Measurements from ENCODE around the gene ARL6IP5. TPM values are rescaled to one million over a fixed set of nuclear protein-coding genes. Genes with fewer than 3 reads are reported as not detected.

The ARL6IP5 gene
- total and polyA plus RNA-seq, 9 of the 15 experiments (the other 6 are each of a cell fraction or from before 2014, with no cell fraction given) = 10.3 to 54.0 (median 12.7) TPM

DNA sequence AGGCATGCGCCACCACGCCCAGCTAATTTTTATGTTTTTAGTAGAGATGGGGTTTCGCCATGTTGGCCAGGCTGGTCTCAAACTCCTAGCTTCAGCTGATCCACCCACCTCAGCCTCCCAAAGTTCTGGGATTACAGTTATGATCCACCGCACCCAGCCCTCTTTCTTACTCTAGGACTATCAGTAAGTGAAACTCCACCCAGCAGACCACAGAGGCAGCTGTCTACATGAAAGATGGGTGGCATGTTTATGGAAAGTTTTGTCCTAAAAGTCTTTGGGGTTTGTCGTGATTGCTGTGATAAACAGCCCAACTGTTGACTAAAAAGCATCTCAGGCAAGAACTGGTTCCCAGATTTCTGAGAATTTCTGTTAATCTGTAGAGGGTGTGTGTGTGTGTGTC is 10.9 kb downstream of the ARL6IP5 start (continued):
- TF ChIP-seq VEZF1 (CRISPR knock-in tag; IDR thresholded peaks at IDR 0.05) = 0 out of 2 replicates have a peak, but pooled peaks have one; percentile 34
- TF ChIP-seq, protein P1, sequence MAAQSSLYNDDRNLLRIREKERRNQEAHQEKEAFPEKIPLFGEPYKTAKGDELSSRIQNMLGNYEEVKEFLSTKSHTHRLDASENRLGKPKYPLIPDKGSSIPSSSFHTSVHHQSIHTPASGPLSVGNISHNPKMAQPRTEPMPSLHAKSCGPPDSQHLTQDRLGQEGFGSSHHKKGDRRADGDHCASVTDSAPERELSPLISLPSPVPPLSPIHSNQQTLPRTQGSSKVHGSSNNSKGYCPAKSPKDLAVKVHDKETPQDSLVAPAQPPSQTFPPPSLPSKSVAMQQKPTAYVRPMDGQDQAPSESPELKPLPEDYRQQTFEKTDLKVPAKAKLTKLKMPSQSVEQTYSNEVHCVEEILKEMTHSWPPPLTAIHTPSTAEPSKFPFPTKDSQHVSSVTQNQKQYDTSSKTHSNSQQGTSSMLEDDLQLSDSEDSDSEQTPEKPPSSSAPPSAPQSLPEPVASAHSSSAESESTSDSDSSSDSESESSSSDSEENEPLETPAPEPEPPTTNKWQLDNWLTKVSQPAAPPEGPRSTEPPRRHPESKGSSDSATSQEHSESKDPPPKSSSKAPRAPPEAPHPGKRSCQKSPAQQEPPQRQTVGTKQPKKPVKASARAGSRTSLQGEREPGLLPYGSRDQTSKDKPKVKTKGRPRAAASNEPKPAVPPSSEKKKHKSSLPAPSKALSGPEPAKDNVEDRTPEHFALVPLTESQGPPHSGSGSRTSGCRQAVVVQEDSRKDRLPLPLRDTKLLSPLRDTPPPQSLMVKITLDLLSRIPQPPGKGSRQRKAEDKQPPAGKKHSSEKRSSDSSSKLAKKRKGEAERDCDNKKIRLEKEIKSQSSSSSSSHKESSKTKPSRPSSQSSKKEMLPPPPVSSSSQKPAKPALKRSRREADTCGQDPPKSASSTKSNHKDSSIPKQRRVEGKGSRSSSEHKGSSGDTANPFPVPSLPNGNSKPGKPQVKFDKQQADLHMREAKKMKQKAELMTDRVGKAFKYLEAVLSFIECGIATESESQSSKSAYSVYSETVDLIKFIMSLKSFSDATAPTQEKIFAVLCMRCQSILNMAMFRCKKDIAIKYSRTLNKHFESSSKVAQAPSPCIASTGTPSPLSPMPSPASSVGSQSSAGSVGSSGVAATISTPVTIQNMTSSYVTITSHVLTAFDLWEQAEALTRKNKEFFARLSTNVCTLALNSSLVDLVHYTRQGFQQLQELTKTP (IDR thresholded peaks at IDR 0.05; ENCODE audit: low read depth in 1 of 2, partially characterized antibody in 2 of 2) = peak in 1 of 2 experiments; percentile 23
- TF ChIP-seq NR2C1 (IDR thresholded peaks at IDR 0.05) = no peak
- TF ChIP-seq NR2C1 (tag; IDR thresholded peaks at IDR 0.05) = no peak
- peak; percentile 67 for TF ChIP-seq FOXJ2 (tag; IDR thresholded peaks at IDR 0.05)
- TF ChIP-seq ARID1B (IDR thresholded peaks at IDR 0.05) = peak; percentile 68
- TF ChIP-seq TOE1 (IDR thresholded peaks at IDR 0.05; ENCODE audit: borderline replicate concordance) = no peak
- no peak for TF ChIP-seq TOE1 (CRISPR knock-in tag; IDR thresholded peaks at IDR 0.05; ENCODE audit: borderline replicate concordance, low read depth)
- TF ChIP-seq KDM1A (IDR thresholded peaks at IDR 0.05) = peak; percentile 86 to 94
- TF ChIP-seq SMARCA4 (IDR thresholded peaks at IDR 0.05) = peak; percentile 30; the same call in 1 of the 2 replicates
- TF ChIP-seq LCOR (CRISPR knock-in tag; IDR thresholded peaks at IDR 0.05) = peak; percentile 21; the same call in 1 of the 2 replicates
- TF ChIP-seq HMG20A (CRISPR knock-in tag; conservative IDR thresholded peaks at IDR 0.05) = peak; percentile 69; the same call in 1 of the 2 replicates
- peak; percentile 24; the same call in 1 of the 2 replicates for TF ChIP-seq EP300 (IDR thresholded peaks at IDR 0.05; ENCODE audit: low read length)
- TF ChIP-seq, protein P2, sequence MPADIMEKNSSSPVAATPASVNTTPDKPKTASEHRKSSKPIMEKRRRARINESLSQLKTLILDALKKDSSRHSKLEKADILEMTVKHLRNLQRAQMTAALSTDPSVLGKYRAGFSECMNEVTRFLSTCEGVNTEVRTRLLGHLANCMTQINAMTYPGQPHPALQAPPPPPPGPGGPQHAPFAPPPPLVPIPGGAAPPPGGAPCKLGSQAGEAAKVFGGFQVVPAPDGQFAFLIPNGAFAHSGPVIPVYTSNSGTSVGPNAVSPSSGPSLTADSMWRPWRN (IDR thresholded peaks at IDR 0.05; ENCODE audit: low read depth) = peak; percentile 62; the same call in 1 of the 2 replicates
- TF ChIP-seq CTBP1 (IDR thresholded peaks at IDR 0.05; ENCODE audit: borderline replicate concordance) = peak; percentile 66; the same call in 1 of the 2 replicates
- peak in 1 of 2 experiments; percentile 50; a peak in 2 of 4 replicates for TF ChIP-seq FOXA3 (CRISPR knock-in tag; conservative IDR thresholded peaks at IDR 0.05 in 1 of 2, IDR thresholded peaks at IDR 0.05 in 1 of 2)
- TF ChIP-seq FOXK2 (conservative IDR thresholded peaks at IDR 0.05 in 1 of 2, IDR thresholded peaks at IDR 0.05 in 1 of 2; ENCODE audit: low read depth in 2 of 2) = peak; percentile 60; a peak in 3 of 4 replicates
- TF ChIP-seq RBBP5 (IDR thresholded peaks at IDR 0.05; ENCODE audit: borderline replicate concordance, insufficient read depth, low read length, poor library complexity, severe bottlenecking) = no peak
- TF ChIP-seq SMAD4 (CRISPR knock-in tag; conservative IDR thresholded peaks at IDR 0.05) = peak; percentile 70

Data from K562 (cell line).